Fibroblast of lung (primary cell): ENCODE measurements around the gene AFF2.

ENCODE experiments used
- CTCF ChIP-seq, 2 donors: IDR thresholded peaks in 1 of 2; conservative IDR thresholded peaks in 1 of 2; 1 replicate in 1 of 2; 2 replicates in 1 of 2; pipeline ENCODE4 v1.5.1; 2011 to 2012; ENCODE audit warnings: low read length in 2 of 2, control low read depth in 1 of 2, inconsistent platforms in 1 of 2, low read depth in 1 of 2, mild to moderate bottlenecking in 1 of 2
- EZH2 ChIP-seq: IDR thresholded peaks from 2 replicates; pipeline ENCODE4 v1.5.1; 2012; ENCODE audit warnings: low read length, control low read depth, mild to moderate bottlenecking; ENCODE audit errors: missing control alignments

- no peak for TF ChIP-seq EZH2
- TF ChIP-seq CTCF (conservative IDR thresholded peaks at IDR 0.05 in 1 of 2, IDR thresholded peaks at IDR 0.05 in 1 of 2; ENCODE audit: low read depth in 1 of 2, low read length in 2 of 2), result no peak
Measured at GRCh38 chrX:148794350-148794749, 293.9 kb downstream of the AFF2 start.
